IMR-90 (cell line): ENCODE measurements around the gene SLC25A26. TPM values are rescaled to one million over a fixed set of nuclear protein-coding genes. Genes with fewer than 3 reads are reported as not detected.

Source experiments
- ATAC-seq: fragments of 200-7000 bp; cut with Tn5 transposase; 2 replicates; pipeline ENCODE4 v1.9.1; 2020; ENCODE audit warnings: low read depth, mild to moderate bottlenecking, moderate library complexity
- BruUV-seq: library from RNA; stranded (reverse); fragments of 400-500 nt; replicated peaks from 2 replicates; lab custom pipeline; 2021; lab: Mats Ljungman, UMichigan
- CTCF ChIA-PET: fragments of 300-600 bp; formaldehyde crosslinking; extraction: SDS; loops from one replicate; lab custom pipeline; 2021; ENCODE audit warnings: antibody characterized with exemption; lab: Yijun Ruan, JAX
- POLR2A ChIA-PET: fragments of 300-600 bp; sonication (Branson Sonifier 250); formaldehyde crosslinking; loops from one replicate; lab custom pipeline; 2022; ENCODE audit warnings: antibody characterized with exemption; ENCODE audit not compliant: unreplicated experiment; lab: Charles Lee
- DNase-seq: peaks from one replicate; pipeline ENCODE4 v3.0.0; 2013
- H2AFZ ChIP-seq: replicated peaks from 2 replicates; pipeline ENCODE3; 2013; ENCODE audit warnings: low read length, mild to moderate bottlenecking; ENCODE audit not compliant: poor library complexity
- H2AK5ac ChIP-seq: 2 replicates; pipeline ENCODE4 v1.6.1; 2013; ENCODE audit warnings: low read depth, low read length, inconsistent platforms
- H2AK9ac ChIP-seq: replicated peaks from 2 replicates; pipeline ENCODE3; 2013; ENCODE audit warnings: mild to moderate bottlenecking, low read depth, low read length, moderate library complexity; ENCODE audit not compliant: poor library complexity
- H2BK120ac ChIP-seq: 2 replicates; pipeline ENCODE4 v1.6.1; 2013; ENCODE audit warnings: low read depth, low read length, inconsistent platforms
- H2BK15ac ChIP-seq: 3 replicates; pipeline ENCODE4 v1.6.1; 2013; ENCODE audit warnings: low read depth, low read length, inconsistent platforms
- H2BK20ac ChIP-seq: 2 replicates; pipeline ENCODE4 v1.6.1; 2013; ENCODE audit warnings: low read depth, mild to moderate bottlenecking, inconsistent platforms, low read length, moderate library complexity
- H2BK5ac ChIP-seq: 2 replicates; pipeline ENCODE4 v1.6.1; 2013; ENCODE audit warnings: mild to moderate bottlenecking, low read depth, low read length, inconsistent platforms; ENCODE audit not compliant: poor library complexity, severe bottlenecking
- H3K14ac ChIP-seq: replicated peaks from 2 replicates; pipeline ENCODE4 v1.6.1; 2013; ENCODE audit warnings: low read depth, low read length, inconsistent platforms
- H3K18ac ChIP-seq: 2 replicates; pipeline ENCODE4 v1.6.1; 2013; ENCODE audit warnings: low read depth, low read length, control low read depth
- H3K23ac ChIP-seq: 2 replicates; pipeline ENCODE4 v1.6.1; 2013; ENCODE audit warnings: low read depth, low read length, inconsistent platforms
- H3K27ac ChIP-seq: 2 replicates; pipeline ENCODE4 v1.5.1; 2013; ENCODE audit warnings: mild to moderate bottlenecking, control low read depth, low read length; ENCODE audit not compliant: insufficient read depth
- H3K27me3 ChIP-seq: 2 replicates; pipeline ENCODE4 v1.6.1; 2013; ENCODE audit warnings: low read length; ENCODE audit not compliant: control insufficient read depth, insufficient read depth
- H3K36me3 ChIP-seq: 2 replicates; pipeline ENCODE4 v1.6.1; 2013; ENCODE audit warnings: low read length, mixed read lengths; ENCODE audit not compliant: control insufficient read depth, insufficient read depth
- H3K4ac ChIP-seq: 2 replicates; pipeline ENCODE4 v1.6.1; 2013; ENCODE audit warnings: low read depth, low read length, inconsistent platforms
- H3K4me1 ChIP-seq: 2 replicates; pipeline ENCODE4 v1.6.1; 2013; ENCODE audit warnings: low read length, mixed read lengths; ENCODE audit not compliant: control insufficient read depth, insufficient read depth
- H3K4me2 ChIP-seq: 2 replicates; pipeline ENCODE4 v1.6.1; 2013; ENCODE audit warnings: low read depth, mild to moderate bottlenecking, control low read depth, low read length, moderate library complexity
- H3K4me3 ChIP-seq: 2 replicates; pipeline ENCODE4 v1.5.1; 2013; ENCODE audit warnings: low read depth, mild to moderate bottlenecking, control low read depth, low read length, moderate library complexity; ENCODE audit not compliant: insufficient read depth
- H3K56ac ChIP-seq: 2 replicates; pipeline ENCODE4 v1.6.1; 2013; ENCODE audit warnings: low read length, inconsistent platforms; ENCODE audit not compliant: insufficient read depth; ENCODE audit errors: extremely low read depth
- H3K79me1 ChIP-seq, 2 experiments: 2 replicates each; pipeline ENCODE4 v1.6.1; 2013; ENCODE audit warnings: low read length in 2 of 2, inconsistent platforms in 1 of 2, low read depth in 1 of 2
- H3K9ac ChIP-seq: 2 replicates; pipeline ENCODE4 v1.6.1; 2013; ENCODE audit warnings: low read depth, low read length, control low read depth
- H3K9me1 ChIP-seq: 2 replicates; pipeline ENCODE4 v1.6.1; 2013; ENCODE audit warnings: low read length, inconsistent platforms; ENCODE audit not compliant: insufficient read depth
- H3K9me3 ChIP-seq: 2 replicates; pipeline ENCODE4 v1.6.1; 2013; ENCODE audit warnings: low read length; ENCODE audit not compliant: control insufficient read depth, insufficient read depth
- H4K20me1 ChIP-seq: 2 replicates; pipeline ENCODE4 v1.6.1; 2013; ENCODE audit warnings: low read length, inconsistent platforms; ENCODE audit not compliant: insufficient read depth
- H4K5ac ChIP-seq: 2 replicates; pipeline ENCODE4 v1.6.1; 2013; ENCODE audit warnings: mild to moderate bottlenecking, low read depth, low read length, control low read depth
- H4K8ac ChIP-seq, 2 experiments: 2 replicates each; pipeline ENCODE4 v1.6.1; 2013; ENCODE audit warnings: low read depth in 2 of 2, low read length in 2 of 2, control low read depth in 1 of 2, inconsistent platforms in 1 of 2
- H4K91ac ChIP-seq: 2 replicates; pipeline ENCODE4 v1.6.1; 2013; ENCODE audit warnings: low read depth, low read length, inconsistent platforms; ENCODE audit not compliant: insufficient read depth
- MAFK ChIP-seq: IDR thresholded peaks from 2 replicates; pipeline ENCODE4 v1.6.1; 2012; ENCODE audit warnings: low read depth, low read length, improper control_type of control experiment
- MXI1 ChIP-seq: IDR thresholded peaks from 2 replicates; pipeline ENCODE4 v1.6.1; 2012; ENCODE audit warnings: low read depth, mild to moderate bottlenecking, low read length, moderate library complexity, borderline replicate concordance
- NFE2L2 ChIP-seq: fragments of 150-350 bp; IDR thresholded peaks from 2 replicates; pipeline ENCODE4 v1.6.1; 2016; ENCODE audit warnings: low read depth, mild to moderate bottlenecking, low read length
- WGBS, 2 experiments: methylation state at CpG; one replicate each; pipeline versions ENCODE4 v1.1.5 to v1.1.7; 2013; ENCODE audit warnings: missing lambda C conversion rate in 2 of 2; ENCODE audit not compliant: insufficient read length in 1 of 2; ENCODE audit errors: extremely low coverage in 2 of 2; 5-methylcytosine and 5-hydroxymethylcytosine counted together
- dilution Hi-C: fragments of 300-500 bp; cut with HindIII; formaldehyde crosslinking; loops from one replicate; pipeline ENCODE4 v1.14.3; 2018; ENCODE audit warnings: low sequenced_read_pairs; ENCODE audit not compliant: unreplicated experiment
- in situ Hi-C: fragments of 300-500 bp; cut with MboI; formaldehyde crosslinking; loops from 3 replicates; pipeline ENCODE4 v1.14.3; 2019; ENCODE audit warnings: low sequenced_read_pairs, inconsistent platforms, mixed read lengths
- intact Hi-C: fragments of 100-400 bp; cut with micrococcal nuclease; formaldehyde crosslinking; loops from 2 replicates; pipeline ENCODE4 v1.10.0; 2022
- microRNA-seq, 2 experiments: library from miRNA; stranded (forward) in 1 of 2; unstranded in 1 of 2; fragments of 10-50 nt in 1 of 2; fragments of <30 nt in 1 of 2; gene quantifications in 1 of 2; microRNA quantifications in 1 of 2; one replicate each; pipeline versions ENCODE3 to v1.1.0; 2013 to 2020; ENCODE audit not compliant: insufficient read depth in 1 of 2, insufficient read length in 1 of 2, unreplicated experiment in 1 of 2
- polyA plus RNA-seq, 3 experiments: library from polyadenylated mRNA; depleted of rRNA; stranded (reverse); fragments of >200 nt; gene quantifications; 2 replicates each; pipeline ENCODE4 v1.2.3, GENCODE V29; 2012; ENCODE audit warnings: low replicate concordance in 1 of 3
- small RNA-seq, 5 experiments: library from RNA; depleted of rRNA; stranded (forward); fragments of <200 nt; gene quantifications; one replicate each; pipeline ENCODE3, GENCODE V24; 2012
- total RNA-seq: library from RNA; depleted of rRNA; stranded (reverse); fragments of >200 nt; gene quantifications from 2 replicates; pipeline ENCODE4 v1.2.3, GENCODE V29; 2012; rRNA removed

SLC25A26 gene
- total and polyA plus RNA-seq, 2 of the 4 experiments (the other 2 are of a cell fraction): 10.9 to 12.7 TPM

DNA sequence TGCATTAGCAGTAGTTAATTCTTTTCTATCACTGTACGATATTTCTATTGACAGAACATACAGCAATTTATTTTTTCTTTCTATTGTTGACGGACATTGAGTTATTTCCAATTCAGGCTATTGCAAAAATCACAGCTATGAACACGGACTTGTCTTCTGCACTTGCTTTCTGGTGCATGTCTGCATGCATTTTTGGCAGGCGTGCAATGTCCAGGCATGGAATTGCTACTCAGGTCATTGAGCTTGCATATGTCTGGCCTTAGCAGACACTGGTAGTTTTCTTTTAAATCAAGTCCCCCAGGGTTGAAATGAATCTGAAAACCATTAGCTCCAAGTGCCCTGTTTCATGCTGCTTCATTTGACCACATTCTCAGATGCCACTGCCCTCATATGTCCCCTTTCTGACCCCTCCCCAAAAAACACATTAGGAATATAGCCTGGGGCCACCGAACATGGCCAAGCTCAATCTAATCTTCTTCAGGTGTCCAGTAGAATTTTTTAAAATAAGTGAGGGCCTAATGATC lies 207.2 kb downstream of the SLC25A26 start:
- POLR2A ChIA-PET: interaction anchor here (0.5 kb wide), 1 partner anchor 194 kb away, joined by 5 read pairs; no protein-coding TSS in a partner anchor
- Histone ChIP-seq H2BK5ac (peak overlapping the region; percentile 53), H3K23ac (peak overlapping the region; percentile 10; the same call in 1 of the 2 replicates), H3K36me3 (peaks cover 9% of the 10 kb centered on the region; the same call in 1 of the 2 replicates), H3K14ac (peak overlapping the region; percentile 6; the same call in 1 of the 2 replicates), H2AFZ (no peak overlapping the region), H3K56ac (peak overlapping the region; percentile 55; the same call in 1 of the 2 replicates), H3K18ac (0 out of 2 replicates have a peak overlapping the region, but pooled peaks have one; percentile 73), H3K9ac (no peak overlapping the region), H2BK15ac (peak overlapping the region; percentile 67; the same call in 1 of the 3 replicates), H3K27me3 (no peaks in the 10 kb centered on the region), H3K9me1 (peaks cover 29% of the 10 kb centered on the region), H3K4me2 (no peak overlapping the region), H4K20me1 (peaks cover 5% of the 10 kb centered on the region), H3K4me3 (no peak overlapping the region), H4K8ac (peak overlapping the region; percentile 23 to 71; a peak in 3 of 4 replicates), H3K27ac (peak overlapping the region; percentile 28; the same call in 1 of the 2 replicates), H3K79me1 (peaks cover 58 to 89% of the 10 kb centered on the region in 2 experiments), H2AK5ac (peak overlapping the region; percentile 93), H3K4ac (peak overlapping the region; percentile 64), H2BK20ac (peak overlapping the region; percentile 75), H4K91ac (peak overlapping the region; percentile 40; the same call in 1 of the 2 replicates), H2BK120ac (peak overlapping the region; percentile 82), H4K5ac (no peak overlapping the region), H3K4me1 (peaks cover 38% of the 10 kb centered on the region), H3K9me3 (no peaks in the 10 kb centered on the region), H2AK9ac (peak overlapping the region; percentile 68)
- TF ChIP-seq NFE2L2 (no peak), MAFK (no peak), MXI1 (no peak)
- intact Hi-C loops (loop anchor here (5.0 kb wide), 1 partner anchor 44 kb away; no protein-coding TSS in a partner anchor), dilution Hi-C loops (no loop called here), in situ Hi-C loops (no loop called here)
- BruUV-seq: no TSS peak
- 75% methylated on average over 3 of the region's 5 CpGs; no CpG with 5 or more reads in 1 of the 2 experiments for WGBS, 2 experiments
- no peak for DNase-seq
- CTCF ChIA-PET: interaction anchor here (0.5 to 0.9 kb wide), 3 partner anchors 10 to 175 kb away, joined by 3 to 4 read pairs (median 3); no protein-coding TSS in a partner anchor
- ATAC-seq: no peak

Small RNAs within 50 kb of the gene (microRNA-seq; reads per million reads assigned to microRNA genes)
- not detected for gene RN7SL482P (ENCODE audit: insufficient read depth, insufficient read length)
- not detected for gene RNU6-787P (ENCODE audit: insufficient read depth, insufficient read length)

Small RNAs within 50 kb of the gene (small RNA-seq; reads per million reads assigned to genes)
- gene RN7SL482P: 0 reads per million in 5 experiments
- gene RNU6-787P: 0 to 0.60 (median 0) reads per million in 5 experiments

Other genes starting within 250 kb of the SLC25A26 start
- 24.2 and 26.4 TPM in 2 replicates for gene MAGI1, start 182.1 kb upstream of the SLC25A26 start, total RNA-seq
- 14.4 and 14.5 TPM in 2 replicates for gene MAGI1, start 182.1 kb upstream of the SLC25A26 start, polyA plus RNA-seq (2012; rRNA removed)